SK-N-SH (cell line): Measurements from ENCODE around the gene HSPE1. TPM values are rescaled to one million over a fixed set of nuclear protein-coding genes. Genes with fewer than 3 reads are reported as not detected.
A peak's percentile ranks its signal among the peaks of the same experiment; 100 is the strongest.

Experiments used
- CTCF ChIA-PET: fragments of 300-600, 350-600 bp; formaldehyde crosslinking; extraction: SDS; loops from one replicate; lab custom pipeline; 2021; lab: Yijun Ruan, JAX
- POLR2A ChIA-PET: fragments of 350-600 bp; sonication (Branson Sonifier 250); formaldehyde crosslinking; extraction: SDS; loops from one replicate; lab custom pipeline; 2020; ENCODE audit warnings: antibody characterized with exemption, inconsistent platforms; lab: Yijun Ruan, JAX
- DNase-seq: peaks from one replicate; pipeline ENCODE4 v3.0.0; 2012
- H2AFZ ChIP-seq: fragments of 200-600 bp; sonication (generic); 2 replicates; pipeline ENCODE4 v1.8.1; 2016; ENCODE audit warnings: antibody characterized with exemption, mild to moderate bottlenecking, low read depth
- H3F3A ChIP-seq: fragments of 200-600 bp; sonication (generic); replicated peaks from 2 replicates; pipeline ENCODE3; 2016; ENCODE audit warnings: antibody characterized with exemption, mild to moderate bottlenecking; ENCODE audit not compliant: insufficient read depth
- H3K27ac ChIP-seq, 2 experiments: fragments of 200-500 bp in 1 of 2; fragments of 200-600 bp in 1 of 2; sonication (Bioruptor generic) in 1 of 2; sonication (generic), shearing (Covaris generic) in 1 of 2; 2 replicates each; pipeline versions ENCODE4 v1.5.1 to v1.6.1; 2014 to 2016; ENCODE audit warnings: low read depth in 2 of 2, inconsistent platforms in 1 of 2, low read length in 1 of 2, mild to moderate bottlenecking in 1 of 2, mixed read lengths in 1 of 2
- H3K27me3 ChIP-seq: fragments of 200-600 bp; sonication (generic), shearing (Covaris generic); 2 replicates; pipeline ENCODE4 v1.6.1; 2016; ENCODE audit warnings: mixed run types; ENCODE audit not compliant: insufficient read depth
- H3K36me3 ChIP-seq, 2 experiments: fragments of 200-500 bp in 1 of 2; fragments of 200-600 bp in 1 of 2; sonication (Bioruptor generic) in 1 of 2; sonication (generic) in 1 of 2; replicated peaks in 1 of 2; 2 replicates each; pipeline versions ENCODE3 to v1.5.1; 2014 to 2016; ENCODE audit warnings: low read length in 1 of 2, mild to moderate bottlenecking in 1 of 2; ENCODE audit not compliant: insufficient read depth in 2 of 2, control insufficient read depth in 1 of 2
- H3K4me1 ChIP-seq, 2 experiments: fragments of 200-500 bp in 1 of 2; fragments of 200-600 bp in 1 of 2; sonication (Bioruptor generic) in 1 of 2; sonication (generic), shearing (Covaris generic) in 1 of 2; 2 replicates each; pipeline versions ENCODE4 v1.5.1 to v1.6.1; 2014 to 2016; ENCODE audit warnings: low read depth in 1 of 2, low read length in 1 of 2, mixed run types in 1 of 2; ENCODE audit not compliant: insufficient read depth in 2 of 2, control insufficient read depth in 1 of 2
- H3K4me2 ChIP-seq: fragments of 200-600 bp; sonication (generic), shearing (Covaris generic); 2 replicates; pipeline ENCODE4 v1.6.1; 2017; ENCODE audit warnings: mixed run types
- H3K4me3 ChIP-seq, 2 experiments: fragments of 200-500 bp in 1 of 2; fragments of 200-600 bp in 1 of 2; sonication (Bioruptor generic) in 1 of 2; sonication (generic), shearing (Covaris generic) in 1 of 2; 2 replicates each; pipeline versions ENCODE4 v1.5.1 to v1.8.1; 2014 to 2016; ENCODE audit warnings: low read depth in 2 of 2, inconsistent platforms in 1 of 2, low read length in 1 of 2, mild to moderate bottlenecking in 1 of 2, mixed read lengths in 1 of 2, moderate library complexity in 1 of 2
- H3K79me2 ChIP-seq: fragments of 200-600 bp; sonication (generic); 2 replicates; pipeline ENCODE4 v1.8.1; 2017; ENCODE audit warnings: mild to moderate bottlenecking; ENCODE audit not compliant: insufficient read depth
- H3K9ac ChIP-seq: fragments of 200-600 bp; sonication (generic); 2 replicates; pipeline ENCODE4 v1.6.1; 2017; ENCODE audit warnings: mixed run types
- H3K9me2 ChIP-seq: fragments of 200-600 bp; sonication (generic); 2 replicates; pipeline ENCODE4 v1.6.1; 2017; ENCODE audit warnings: mixed run types
- H3K9me3 ChIP-seq: fragments of 200-600 bp; sonication (generic); 2 replicates; pipeline ENCODE4 v1.6.1; 2017; ENCODE audit warnings: mixed run types, mild to moderate bottlenecking, moderate library complexity
- H4K20me1 ChIP-seq: fragments of 200-600 bp; sonication (generic); 2 replicates; pipeline ENCODE4 v1.6.1; 2017; ENCODE audit warnings: mild to moderate bottlenecking, mixed run types; ENCODE audit not compliant: insufficient read depth
- CHD2 ChIP-seq: fragments of 150-350 bp; IDR thresholded peaks from 2 replicates; pipeline ENCODE4 v1.6.1; 2018; ENCODE audit warnings: low read length; ENCODE audit not compliant: partially characterized antibody
- EP300 ChIP-seq, 2 experiments: IDR thresholded peaks; 2 replicates each; pipeline versions ENCODE4 v1.4.0 to v1.6.1; 2012; ENCODE audit warnings: borderline replicate concordance in 1 of 2, low read depth in 1 of 2, low read length in 1 of 2
- EZH2phosphoT487 ChIP-seq: fragments of 200-600 bp; sonication (generic); IDR thresholded peaks from 2 replicates; pipeline ENCODE4 v1.6.1; 2017; ENCODE audit warnings: low read depth, mixed run types, mild to moderate bottlenecking, antibody characterized with exemption, moderate library complexity, borderline replicate concordance
- FOXJ3 ChIP-seq: sonication (generic); formaldehyde crosslinking; IDR thresholded peaks from 2 replicates; pipeline ENCODE4 v1.5.1; 2020; ENCODE audit warnings: mild to moderate bottlenecking, missing genetic modification reagents
- FOXM1 ChIP-seq: IDR thresholded peaks from 2 replicates; pipeline ENCODE4 v1.4.0; 2012; ENCODE audit warnings: low read depth, mild to moderate bottlenecking
- JUND ChIP-seq: IDR thresholded peaks from 2 replicates; pipeline ENCODE4 v1.4.0; 2012
- MEF2A ChIP-seq: IDR thresholded peaks from 2 replicates; pipeline ENCODE4 v1.4.0; 2012; ENCODE audit warnings: low read depth, borderline replicate concordance
- POLR2AphosphoS5 ChIP-seq: IDR thresholded peaks from 2 replicates; pipeline ENCODE4 v1.6.1; 2012; ENCODE audit warnings: low read depth, low read length
- RXRA ChIP-seq: IDR thresholded peaks from 2 replicates; pipeline ENCODE4 v1.4.0; 2012; ENCODE audit warnings: low read depth, mild to moderate bottlenecking, borderline replicate concordance
- SIN3A ChIP-seq: IDR thresholded peaks from 2 replicates; pipeline ENCODE4 v1.6.1; 2012; ENCODE audit warnings: low read depth, mild to moderate bottlenecking, low read length, moderate library complexity, borderline replicate concordance
- SMC3 ChIP-seq: IDR thresholded peaks from 2 replicates; pipeline ENCODE4 v1.6.1; 2012; ENCODE audit warnings: low read depth, low read length, improper control_type of control experiment
- TAF1 ChIP-seq: IDR thresholded peaks from 2 replicates; pipeline ENCODE4 v1.6.1; 2012; ENCODE audit warnings: low read depth, mild to moderate bottlenecking, low read length, moderate library complexity, borderline replicate concordance
- TCF12 ChIP-seq: IDR thresholded peaks from 2 replicates; pipeline ENCODE4 v1.4.0; 2012
- TEAD4 ChIP-seq: IDR thresholded peaks from 2 replicates; pipeline ENCODE4 v1.4.0; 2012; ENCODE audit warnings: mild to moderate bottlenecking, borderline replicate concordance; ENCODE audit not compliant: insufficient read depth
- WGBS: methylation state at CpG from one replicate; pipeline ENCODE4 v1.1.6; 2017; ENCODE audit warnings: low lambda C conversion rate; 5-methylcytosine and 5-hydroxymethylcytosine counted together
- polyA plus RNA-seq, 3 experiments: library from polyadenylated mRNA; depleted of rRNA; stranded (reverse); fragments of >200 nt; gene quantifications; 2 replicates each; pipeline ENCODE4 v1.2.3, GENCODE V29; 2012
- TF ChIP-seq, protein P1 (sequence below): fragments of 150-350 bp; IDR thresholded peaks from 2 replicates; pipeline ENCODE4 v1.6.1; 2016; ENCODE audit warnings: mild to moderate bottlenecking, low read depth, low read length
- TF ChIP-seq, protein P2 (sequence below): IDR thresholded peaks from 2 replicates; pipeline ENCODE4 v1.4.0; 2012; ENCODE audit warnings: low read depth, borderline replicate concordance
- TF ChIP-seq, protein P3 (sequence below): fragments of 150-350 bp; IDR thresholded peaks from 2 replicates; pipeline ENCODE4 v1.6.1; 2017; ENCODE audit warnings: antibody characterized with exemption, low read length, low read depth, borderline replicate concordance

The HSPE1 gene
- polyA plus RNA-seq, 1 of the 3 experiments (the other 2 are of a cell fraction), result 130 TPM

DNA sequence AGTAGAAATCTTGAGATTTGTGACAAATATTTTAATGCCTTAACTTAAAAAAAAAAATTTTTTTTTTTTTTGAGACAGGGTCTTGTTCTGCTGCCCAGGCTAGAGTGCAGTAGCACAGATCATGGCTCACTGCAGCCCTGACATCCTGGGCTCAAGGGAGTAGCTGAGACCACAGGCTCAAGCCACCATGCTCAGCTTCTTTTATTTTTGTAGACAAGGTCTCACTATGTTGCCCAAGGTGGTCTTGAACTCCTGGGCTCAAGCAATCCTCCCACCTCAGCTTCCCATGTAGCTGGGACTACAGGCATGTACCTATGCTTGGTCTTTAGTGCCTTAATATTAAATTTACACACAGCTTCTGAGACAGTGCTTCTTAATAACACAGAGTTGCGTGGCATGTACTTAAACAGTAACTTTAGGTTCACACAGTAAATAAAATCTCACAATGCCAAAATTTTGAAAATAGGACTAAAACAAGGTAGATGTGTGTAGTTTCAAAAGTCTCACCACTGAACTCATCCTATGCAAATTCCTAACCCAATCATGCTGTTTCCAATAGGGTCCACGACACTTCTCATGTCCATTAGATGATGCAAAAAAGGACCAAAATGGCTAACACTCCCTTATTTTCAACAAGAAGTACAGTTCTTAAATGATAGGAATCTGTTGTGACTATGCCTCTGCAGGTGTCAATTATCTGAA lies 4.6 kb upstream of the HSPE1 start:
- Histone ChIP-seq H4K20me1 (peaks cover 35% of the 10 kb centered on the region), H3K79me2 (peaks cover 83% of the 10 kb centered on the region), H3K27me3 (no peaks in the 10 kb centered on the region), H3K27ac (no peak overlapping the region), H3K4me2 (peak overlapping the region; percentile 90; the same call in 1 of the 2 replicates), H2AFZ (no peak overlapping the region), H3K9ac (no peak overlapping the region), H3K36me3 (peaks cover 69 to 72% of the 10 kb centered on the region in 2 experiments), H3K9me3 (no peaks in the 10 kb centered on the region), H3K4me3 (no peak overlapping the region), H3F3A (peaks cover 15% of the 10 kb centered on the region), H3K4me1 (peaks cover 11 to 21% of the 10 kb centered on the region in 2 experiments), H3K9me2 (no peaks in the 10 kb centered on the region)
- no peak for DNase-seq
- TF ChIP-seq POLR2AphosphoS5 (no peak), EP300 (IDR thresholded peaks at IDR 0.05; ENCODE audit: borderline replicate concordance in 1 of 2, low read depth in 1 of 2, low read length in 1 of 2) (no peak), TCF12 (no peak), SIN3A (no peak), FOXJ3 (CRISPR knock-in tag) (no peak), EZH2phosphoT487 (no peak), RXRA (no peak), SMC3 (no peak)
- TF ChIP-seq, protein P1, sequence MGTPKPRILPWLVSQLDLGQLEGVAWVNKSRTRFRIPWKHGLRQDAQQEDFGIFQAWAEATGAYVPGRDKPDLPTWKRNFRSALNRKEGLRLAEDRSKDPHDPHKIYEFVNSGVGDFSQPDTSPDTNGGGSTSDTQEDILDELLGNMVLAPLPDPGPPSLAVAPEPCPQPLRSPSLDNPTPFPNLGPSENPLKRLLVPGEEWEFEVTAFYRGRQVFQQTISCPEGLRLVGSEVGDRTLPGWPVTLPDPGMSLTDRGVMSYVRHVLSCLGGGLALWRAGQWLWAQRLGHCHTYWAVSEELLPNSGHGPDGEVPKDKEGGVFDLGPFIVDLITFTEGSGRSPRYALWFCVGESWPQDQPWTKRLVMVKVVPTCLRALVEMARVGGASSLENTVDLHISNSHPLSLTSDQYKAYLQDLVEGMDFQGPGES, result no peak
- TF ChIP-seq, protein P2, sequence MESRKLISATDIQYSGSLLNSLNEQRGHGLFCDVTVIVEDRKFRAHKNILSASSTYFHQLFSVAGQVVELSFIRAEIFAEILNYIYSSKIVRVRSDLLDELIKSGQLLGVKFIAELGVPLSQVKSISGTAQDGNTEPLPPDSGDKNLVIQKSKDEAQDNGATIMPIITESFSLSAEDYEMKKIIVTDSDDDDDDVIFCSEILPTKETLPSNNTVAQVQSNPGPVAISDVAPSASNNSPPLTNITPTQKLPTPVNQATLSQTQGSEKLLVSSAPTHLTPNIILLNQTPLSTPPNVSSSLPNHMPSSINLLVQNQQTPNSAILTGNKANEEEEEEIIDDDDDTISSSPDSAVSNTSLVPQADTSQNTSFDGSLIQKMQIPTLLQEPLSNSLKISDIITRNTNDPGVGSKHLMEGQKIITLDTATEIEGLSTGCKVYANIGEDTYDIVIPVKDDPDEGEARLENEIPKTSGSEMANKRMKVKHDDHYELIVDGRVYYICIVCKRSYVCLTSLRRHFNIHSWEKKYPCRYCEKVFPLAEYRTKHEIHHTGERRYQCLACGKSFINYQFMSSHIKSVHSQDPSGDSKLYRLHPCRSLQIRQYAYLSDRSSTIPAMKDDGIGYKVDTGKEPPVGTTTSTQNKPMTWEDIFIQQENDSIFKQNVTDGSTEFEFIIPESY, result no peak
- ChIA-PET POLR2A (no interaction called here), CTCF (no interaction called here)
- WGBS, result 89% methylated on average over 2 of the region's 2 CpGs

DNA sequence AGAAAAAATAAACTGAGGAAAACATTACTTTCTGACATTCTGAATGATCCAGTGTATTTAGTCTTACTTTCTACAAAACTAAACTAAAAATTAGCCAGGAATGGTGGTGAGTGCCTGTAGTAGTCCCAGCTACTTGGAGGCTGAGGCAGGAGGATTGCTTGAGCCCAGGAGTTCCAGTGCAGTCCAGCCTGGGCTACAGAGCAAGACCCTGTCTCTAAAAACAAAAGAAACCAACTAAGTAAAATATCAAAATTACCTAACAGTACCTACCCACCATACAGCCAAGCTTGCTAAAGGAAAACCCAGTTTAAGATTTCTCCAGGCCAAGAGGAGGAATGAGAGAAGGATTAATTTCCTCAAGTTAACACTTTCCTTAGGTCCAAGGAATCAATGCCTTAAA lies 3.5 kb upstream of the HSPE1 start:
- Histone ChIP-seq H3K36me3 (peaks cover 58 to 61% of the 10 kb centered on the region in 2 experiments), H3K27ac (no peak overlapping the region), H3F3A (peaks cover 13% of the 10 kb centered on the region), H3K27me3 (no peaks in the 10 kb centered on the region), H3K9ac (no peak overlapping the region), H3K79me2 (peaks cover 88% of the 10 kb centered on the region), H2AFZ (no peak overlapping the region), H3K9me2 (no peaks in the 10 kb centered on the region), H3K9me3 (no peaks in the 10 kb centered on the region), H4K20me1 (peaks cover 35% of the 10 kb centered on the region), H3K4me1 (peaks cover 15 to 22% of the 10 kb centered on the region in 2 experiments), H3K4me2 (peak overlapping the region; percentile 90), H3K4me3 (no peak overlapping the region; a peak in 2 of 4 replicates)
- DNase-seq, result no peak
- ChIA-PET CTCF (no interaction called here), POLR2A (no interaction called here)
- no peak for TF ChIP-seq JUND
- no peak for TF ChIP-seq POLR2AphosphoS5
- no peak for TF ChIP-seq TCF12
- no peak for TF ChIP-seq CHD2
- no peak for TF ChIP-seq TAF1
- no peak for TF ChIP-seq TEAD4
- TF ChIP-seq SMC3, result no peak
- TF ChIP-seq, protein P3, sequence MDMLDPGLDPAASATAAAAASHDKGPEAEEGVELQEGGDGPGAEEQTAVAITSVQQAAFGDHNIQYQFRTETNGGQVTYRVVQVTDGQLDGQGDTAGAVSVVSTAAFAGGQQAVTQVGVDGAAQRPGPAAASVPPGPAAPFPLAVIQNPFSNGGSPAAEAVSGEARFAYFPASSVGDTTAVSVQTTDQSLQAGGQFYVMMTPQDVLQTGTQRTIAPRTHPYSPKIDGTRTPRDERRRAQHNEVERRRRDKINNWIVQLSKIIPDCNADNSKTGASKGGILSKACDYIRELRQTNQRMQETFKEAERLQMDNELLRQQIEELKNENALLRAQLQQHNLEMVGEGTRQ, result no peak
- TF ChIP-seq MEF2A, result no peak
- no peak for TF ChIP-seq FOXM1
